SKM-1 (cell line): ENCODE data around the gene KLHL22.
"Not testable (repeated sequence)": the region's sequence is repeated elsewhere in the genome, so short reads cannot be mapped to it uniquely, and the experiment has no call there.

Experiments
- DNase-seq: peaks from one replicate; lab custom pipeline; 2025; ENCODE audit not compliant: unreplicated experiment; lab: John Stamatoyannopoulos, UW

KLHL22 gene

GRCh38 chr22:20471126-20471833 lies 24.3 kb downstream of the KLHL22 start:
- DNase-seq: no peak

DNA sequence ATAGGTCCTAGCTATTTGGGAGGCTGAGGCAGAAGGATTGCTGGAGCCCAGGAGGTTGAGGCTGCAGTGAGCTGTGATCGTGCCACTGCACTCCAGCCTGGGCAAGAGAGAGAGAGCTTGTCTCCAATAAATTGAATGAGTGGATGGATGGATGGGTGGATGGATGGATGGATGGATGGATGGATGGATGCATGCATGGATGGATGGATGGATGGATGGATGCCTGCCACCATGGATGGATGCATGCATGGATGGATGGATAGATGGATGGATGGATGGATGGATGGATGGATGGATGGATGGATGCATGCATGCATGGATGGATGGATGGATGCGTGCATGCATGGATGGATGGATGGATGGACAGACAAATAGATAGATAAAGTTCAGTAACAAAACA lies 25.1 kb downstream of the KLHL22 start:
- not testable (repeated sequence) for DNase-seq

- DNase-seq: no peak
Measured at GRCh38 chr22:20469110-20469868, 26.3 kb downstream of the KLHL22 start.

DNA sequence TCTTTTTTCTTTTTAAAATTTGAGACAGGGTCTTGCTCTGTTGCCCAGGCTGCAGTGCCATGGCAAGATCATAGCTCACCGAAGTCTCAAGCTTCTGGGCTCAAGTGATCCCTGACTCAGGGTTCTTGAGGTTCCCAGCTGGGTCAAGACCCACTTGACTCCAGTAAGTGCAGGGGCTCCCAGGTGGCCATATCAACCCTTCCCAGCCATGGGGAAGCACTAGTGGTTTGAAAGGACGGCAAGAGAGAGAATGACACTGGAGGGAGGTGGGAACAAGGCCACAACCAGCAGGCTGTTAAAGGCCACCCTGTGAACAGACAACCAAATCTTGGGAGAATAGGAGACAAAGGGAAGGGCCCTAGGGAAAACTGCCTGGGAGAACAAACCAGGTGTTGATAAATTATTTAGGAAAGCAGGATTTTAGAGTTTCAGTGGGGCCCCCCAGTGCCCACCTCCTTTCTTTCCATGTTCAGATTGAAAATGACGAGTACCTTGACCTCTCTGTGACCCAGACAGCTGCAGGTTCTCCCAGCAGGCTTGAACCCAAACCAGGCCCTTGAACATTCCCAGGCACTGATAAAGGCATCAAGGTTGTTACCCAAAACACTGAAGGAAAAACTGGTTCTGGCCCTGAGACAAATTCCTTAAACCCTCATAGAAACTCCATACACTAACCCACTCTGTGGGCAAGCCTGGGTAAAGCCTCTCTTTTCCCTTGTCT lies 28.8 kb downstream of the KLHL22 start:
- DNase-seq: no peak

DNA sequence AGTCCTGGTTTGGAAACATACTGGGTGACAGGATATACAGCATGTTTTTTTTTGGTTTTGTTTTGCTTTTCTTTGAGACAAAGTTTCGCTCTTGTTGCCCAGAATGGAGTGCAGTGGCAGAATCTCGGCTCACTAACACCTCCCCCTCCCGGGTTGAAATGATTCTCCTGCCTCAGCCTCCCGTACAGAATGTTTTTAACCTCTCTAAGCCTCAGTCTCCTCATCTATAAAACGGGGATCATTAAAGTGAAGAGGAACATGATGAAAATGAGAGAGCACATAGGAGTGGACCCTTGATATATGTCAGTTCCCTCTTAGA lies 29.9 kb downstream of the KLHL22 start:
- DNase-seq: no peak

GRCh38 chr22:20464912-20465758 lies 30.5 kb downstream of the KLHL22 start:
- DNase-seq: no peak

DNA sequence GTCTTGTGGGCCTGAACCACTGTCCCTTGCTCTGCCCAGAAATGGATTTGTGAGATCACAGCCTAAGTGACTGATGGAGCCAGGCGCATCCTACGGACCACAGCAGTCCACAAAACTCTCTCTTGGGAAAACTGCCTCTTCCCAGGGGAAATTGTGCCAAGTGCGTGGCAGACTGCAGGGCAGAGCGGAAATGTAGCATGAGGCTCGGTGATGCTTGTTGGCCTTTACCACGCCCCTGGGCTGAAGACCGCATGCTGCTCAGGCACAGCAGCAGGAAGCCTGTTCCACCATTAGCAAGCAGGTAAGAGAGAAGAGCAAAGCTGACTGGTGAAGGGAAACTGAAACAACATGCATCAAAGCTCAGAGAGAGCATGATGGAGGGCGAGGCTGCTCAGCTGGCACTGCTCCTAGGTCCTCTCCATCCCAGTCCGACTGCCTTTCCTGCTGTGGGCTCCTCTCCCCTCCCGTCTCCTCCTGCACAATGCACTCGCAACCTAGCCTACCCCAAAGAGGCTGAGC lies 31.4 kb downstream of the KLHL22 start:
- no peak for DNase-seq

DNA sequence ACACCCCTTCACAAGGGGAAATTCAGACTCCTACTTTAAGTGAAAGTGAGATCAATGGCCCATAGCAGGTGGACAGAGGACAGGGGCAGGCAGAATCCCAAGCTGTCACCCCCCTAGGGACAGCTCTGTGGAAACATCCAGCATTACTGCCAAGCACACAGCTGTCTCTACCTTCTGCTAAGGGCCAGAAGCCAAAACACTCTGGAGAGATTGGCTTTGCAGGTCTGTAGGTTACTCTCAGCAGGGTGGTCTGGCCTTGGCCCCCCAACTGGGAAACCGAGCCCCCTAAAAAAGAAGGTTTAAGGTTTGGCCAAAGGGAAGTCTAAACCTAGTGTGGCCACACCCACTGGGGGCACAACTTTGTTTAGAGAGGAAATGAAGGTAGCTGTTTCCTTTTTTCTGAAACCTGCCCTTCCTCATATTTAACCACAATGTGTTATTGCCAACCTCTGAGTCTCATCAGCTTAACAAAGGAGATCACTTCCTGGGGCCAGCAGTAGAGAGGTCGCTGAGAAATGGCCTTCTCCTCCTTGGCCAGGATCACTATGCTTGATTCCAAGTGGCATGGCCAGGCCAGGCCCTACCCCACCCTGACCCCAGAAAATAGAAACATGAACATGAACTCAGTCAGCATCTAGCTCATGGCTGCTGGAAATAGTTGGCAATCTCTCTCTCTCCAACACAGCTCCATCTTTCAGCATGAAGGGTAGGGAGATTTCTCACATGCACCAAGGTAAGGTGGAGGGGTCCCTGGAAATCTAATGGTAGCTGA lies 32.1 kb downstream of the KLHL22 start:
- peak; percentile 86 for DNase-seq

DNA sequence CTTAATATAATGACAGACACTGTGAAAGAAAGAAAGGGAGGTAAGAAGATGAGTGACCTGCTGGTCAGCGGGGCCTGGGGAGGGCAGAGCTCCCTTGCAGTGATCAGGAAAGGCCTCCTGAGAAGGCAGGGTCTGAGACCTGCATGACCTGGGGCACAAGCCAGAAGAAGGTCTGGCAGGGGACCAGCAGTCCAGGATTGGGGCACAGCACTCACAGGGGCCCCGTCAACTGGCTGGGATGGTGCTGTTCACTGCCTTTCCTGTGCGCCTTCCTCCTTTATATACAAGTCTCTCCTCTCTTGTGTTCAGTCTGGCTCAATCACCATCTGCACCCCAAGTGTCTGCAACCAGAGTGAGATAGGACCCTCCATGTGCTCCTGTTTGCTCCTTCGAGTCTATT lies 35.7 kb downstream of the KLHL22 start:
- no peak for DNase-seq

DNA sequence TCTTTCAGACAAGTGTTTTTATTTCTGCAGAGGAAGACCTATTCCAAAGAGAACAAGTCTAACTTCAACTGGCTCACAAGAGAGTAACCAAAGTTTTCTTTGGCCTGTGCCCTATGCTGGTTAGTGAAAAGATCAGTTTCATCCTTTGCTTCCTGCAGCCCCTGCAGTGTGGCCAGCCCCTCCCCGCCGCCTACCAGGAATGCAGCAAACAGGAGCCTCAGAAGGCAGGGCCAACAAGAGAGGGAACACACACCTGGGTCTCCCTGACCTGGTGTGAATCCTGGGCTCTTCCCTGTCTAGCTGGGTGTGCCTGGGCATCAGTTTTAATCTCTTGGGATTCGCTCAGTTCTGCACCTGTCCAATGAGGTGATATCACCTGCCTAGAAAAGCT lies 36.4 kb downstream of the KLHL22 start:
- DNase-seq: no peak

DNA sequence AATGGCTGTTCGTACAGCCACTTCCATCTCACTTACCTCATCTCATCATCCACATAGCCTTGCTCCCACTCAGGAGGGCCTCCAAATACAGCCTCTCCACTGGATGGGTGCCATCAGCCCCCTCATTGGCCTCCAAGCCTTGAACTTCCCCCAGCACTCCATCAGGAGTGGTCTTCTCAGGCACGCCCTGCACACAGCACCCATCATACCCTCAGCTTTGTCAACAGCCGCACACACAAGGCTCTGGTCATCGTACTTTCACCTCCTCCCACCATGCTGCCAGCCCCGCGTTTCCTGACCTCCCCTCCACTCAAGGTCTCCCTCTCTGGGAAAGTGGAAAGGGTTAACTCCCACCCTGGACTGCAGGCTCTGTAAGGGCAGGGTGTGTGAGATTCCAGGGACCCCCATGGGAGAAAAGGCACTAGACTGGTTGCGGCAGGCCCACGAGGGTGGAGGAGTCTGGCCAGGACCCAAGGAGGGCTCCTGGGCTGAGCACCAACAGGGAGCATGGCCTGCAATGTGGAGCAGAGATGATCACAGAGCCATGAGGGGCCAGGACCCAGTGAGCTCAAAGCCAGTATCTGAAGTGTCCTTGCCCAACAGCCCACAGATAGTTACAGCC lies 37.0 kb downstream of the KLHL22 start:
- no peak for DNase-seq

DNA sequence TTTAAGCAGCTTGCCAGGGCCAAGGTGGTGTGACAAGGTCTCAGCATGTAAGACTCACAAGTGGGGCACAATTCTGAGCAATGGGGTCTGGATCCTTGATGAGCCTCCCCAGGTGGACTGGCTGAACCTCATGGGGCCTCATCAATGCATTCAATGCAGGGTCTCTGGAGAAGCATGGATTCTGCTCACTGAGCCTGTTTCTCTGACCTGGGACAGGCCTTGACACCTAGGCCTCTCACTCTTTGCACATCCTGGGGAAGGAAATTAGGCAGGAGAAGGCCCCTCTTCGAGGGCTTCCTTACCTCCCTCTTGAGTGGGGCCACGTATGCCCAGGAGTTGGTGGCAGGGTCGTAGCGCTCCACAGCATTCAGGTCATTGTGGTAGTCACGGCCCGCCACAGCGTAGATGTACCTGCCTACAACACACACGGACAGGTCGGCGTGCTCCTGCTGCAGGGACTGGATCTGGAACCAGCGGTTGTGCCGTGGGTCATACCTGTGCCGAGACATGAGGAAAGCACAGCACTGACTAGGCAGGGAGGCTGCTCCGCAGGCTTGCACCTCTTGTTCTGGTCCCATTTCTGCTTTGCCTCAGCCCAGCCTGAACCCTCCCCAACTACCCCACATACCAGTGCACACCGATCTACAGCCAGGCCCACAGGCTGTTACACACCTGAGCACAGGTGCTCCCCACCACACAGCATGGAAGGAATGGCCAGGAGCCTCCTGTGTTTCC lies 37.9 kb downstream of the KLHL22 start:
- no peak for DNase-seq

- DNase-seq: no peak
Measured at GRCh38 chr22:20456722-20457076, 38.9 kb downstream of the KLHL22 start.

GRCh38 chr22:20456064-20456721 lies 39.4 kb downstream of the KLHL22 start:
- peak; percentile 77 for DNase-seq

GRCh38 chr22:20455709-20456063 lies 39.9 kb downstream of the KLHL22 start:
- no peak for DNase-seq

DNA sequence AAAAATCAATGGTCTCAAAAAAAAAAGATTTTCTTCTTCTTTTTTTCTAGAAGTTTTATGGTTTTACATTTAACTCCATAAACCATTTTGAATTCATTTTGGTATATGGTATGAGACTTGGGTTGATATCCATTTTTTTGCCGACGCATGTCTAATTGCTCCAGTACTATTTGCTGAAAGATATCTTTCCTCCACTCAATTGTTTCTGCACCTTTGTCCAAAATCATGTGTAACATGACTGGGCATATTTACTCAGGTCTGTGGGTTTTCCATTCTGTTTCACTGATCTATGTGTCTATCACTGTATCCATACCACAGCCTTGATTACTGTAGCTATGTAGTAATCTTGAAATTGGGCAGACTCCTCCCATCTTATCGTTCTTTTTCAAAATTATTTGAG lies 42.4 kb downstream of the KLHL22 start:
- DNase-seq: no peak

DNA sequence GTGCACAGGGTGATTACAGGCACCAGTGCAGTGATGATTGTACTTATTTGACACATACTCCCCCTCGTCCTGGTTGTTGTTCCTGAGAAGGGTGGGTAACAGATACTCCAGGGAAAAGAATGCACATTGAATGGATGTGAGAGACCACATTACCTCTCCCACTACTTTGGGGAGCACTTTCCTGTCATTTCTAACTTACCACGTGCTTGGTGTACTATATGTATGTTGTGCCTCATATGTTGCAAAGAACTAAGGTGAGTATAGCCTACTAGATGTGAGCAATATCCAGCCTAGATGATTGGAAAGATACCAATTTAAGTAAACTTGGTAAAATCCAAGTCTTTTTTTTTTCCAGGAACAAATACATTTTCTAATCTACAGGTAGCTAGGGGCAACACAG lies 43.7 kb downstream of the KLHL22 start:
- no peak for DNase-seq

GRCh38 chr22:20451129-20451778 lies 44.3 kb downstream of the KLHL22 start:
- DNase-seq: not testable (repeated sequence)
